Dermis lymphatic vessel endothelial cell (primary cell): ENCODE measurements around the gene PSG3. TPM values are rescaled to one million over a fixed set of nuclear protein-coding genes. Genes with fewer than 3 reads are reported as not detected.

Source experiments
- total RNA-seq: library from RNA; depleted of rRNA; stranded (reverse); fragments of >200 nt; gene quantifications from 2 replicates; pipeline ENCODE4 v1.2.1, GENCODE V29; 2014

Gene PSG3
- not detected in 2 replicates for total RNA-seq

DNA sequence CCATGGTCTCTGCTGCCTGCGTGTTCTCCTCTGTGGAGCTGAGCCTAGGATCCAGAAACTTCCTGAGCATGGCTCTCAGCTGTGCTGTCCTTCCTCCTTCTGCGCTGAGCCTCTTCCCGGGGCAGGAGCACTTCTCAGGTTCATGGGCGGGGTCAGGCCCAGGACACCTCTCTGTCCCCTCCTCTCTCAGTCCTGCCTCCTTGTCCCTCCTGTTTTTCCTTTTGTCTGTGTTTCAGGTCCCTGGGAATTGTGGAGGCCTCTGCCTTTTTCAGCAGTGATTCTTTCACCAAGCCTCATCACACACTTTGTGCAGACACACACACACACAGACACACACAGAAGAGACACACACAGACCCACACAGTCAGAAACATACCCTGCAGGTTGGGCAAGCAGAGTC lies at the start of gene PSG3:
Gene PSG3, minus strand, starts transcription at position 101 of the 400 bp plus-strand sequence. Its CDS starts 97 bp downstream, at position 4.

Other genes starting within 250 kb of the PSG3 start
- gene CEACAM1, start 212.0 kb downstream of the PSG3 start, total RNA-seq: 18.0 and 28.1 TPM in 2 replicates
- gene CEACAM8, start 145.6 kb downstream of the PSG3 start, total RNA-seq: not detected in 2 replicates
- gene PSG8, start 25.2 kb upstream of the PSG3 start, total RNA-seq: 0.11 TPM in 1 of 2 replicates, not detected in the other
- not detected in 2 replicates for gene PSG1, start 139.2 kb upstream of the PSG3 start, total RNA-seq
- not detected in 2 replicates for gene PSG6, start 177.4 kb upstream of the PSG3 start, total RNA-seq
- not detected in 2 replicates for gene PSG7, start 196.7 kb upstream of the PSG3 start, total RNA-seq